ENCODE results near the gene GPER1. TPM values are rescaled to one million over a fixed set of nuclear protein-coding genes. Genes with fewer than 3 reads are reported as not detected.

GPER1 gene
- total RNA-seq, 1 experiment from 2014 or later: 1.2 TPM

DNA sequence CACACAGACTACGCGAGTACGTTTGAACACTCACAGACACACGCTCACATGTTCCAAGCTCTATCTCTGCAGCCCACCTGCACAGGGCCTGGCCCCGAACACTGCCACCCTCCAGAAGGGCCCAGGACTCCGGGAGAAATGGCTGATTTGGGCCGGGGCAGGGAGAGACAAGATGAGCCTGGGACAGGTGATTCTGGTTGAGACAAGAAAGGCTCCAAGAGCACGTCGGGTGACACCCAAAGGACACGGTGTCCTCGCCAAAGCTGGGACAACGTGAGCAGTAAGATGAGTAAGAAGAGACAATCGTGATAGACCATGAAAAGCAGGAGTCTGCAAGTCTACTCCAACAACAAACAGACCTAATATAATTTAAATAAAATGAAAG, 9.2 kb downstream of the GPER1 start (continued):
- TF ChIP-seq, protein P1, sequence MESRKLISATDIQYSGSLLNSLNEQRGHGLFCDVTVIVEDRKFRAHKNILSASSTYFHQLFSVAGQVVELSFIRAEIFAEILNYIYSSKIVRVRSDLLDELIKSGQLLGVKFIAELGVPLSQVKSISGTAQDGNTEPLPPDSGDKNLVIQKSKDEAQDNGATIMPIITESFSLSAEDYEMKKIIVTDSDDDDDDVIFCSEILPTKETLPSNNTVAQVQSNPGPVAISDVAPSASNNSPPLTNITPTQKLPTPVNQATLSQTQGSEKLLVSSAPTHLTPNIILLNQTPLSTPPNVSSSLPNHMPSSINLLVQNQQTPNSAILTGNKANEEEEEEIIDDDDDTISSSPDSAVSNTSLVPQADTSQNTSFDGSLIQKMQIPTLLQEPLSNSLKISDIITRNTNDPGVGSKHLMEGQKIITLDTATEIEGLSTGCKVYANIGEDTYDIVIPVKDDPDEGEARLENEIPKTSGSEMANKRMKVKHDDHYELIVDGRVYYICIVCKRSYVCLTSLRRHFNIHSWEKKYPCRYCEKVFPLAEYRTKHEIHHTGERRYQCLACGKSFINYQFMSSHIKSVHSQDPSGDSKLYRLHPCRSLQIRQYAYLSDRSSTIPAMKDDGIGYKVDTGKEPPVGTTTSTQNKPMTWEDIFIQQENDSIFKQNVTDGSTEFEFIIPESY (IDR thresholded peaks at IDR 0.05; ENCODE audit: extremely low read depth, insufficient replicate concordance, low read length): no peak
- TF ChIP-seq POLR2AphosphoS5 (IDR thresholded peaks at IDR 0.05; ENCODE audit: low read depth, low read length): no peak
- TF ChIP-seq SIN3A (IDR thresholded peaks at IDR 0.05; ENCODE audit: low read depth): no peak
- TF ChIP-seq, protein P2, sequence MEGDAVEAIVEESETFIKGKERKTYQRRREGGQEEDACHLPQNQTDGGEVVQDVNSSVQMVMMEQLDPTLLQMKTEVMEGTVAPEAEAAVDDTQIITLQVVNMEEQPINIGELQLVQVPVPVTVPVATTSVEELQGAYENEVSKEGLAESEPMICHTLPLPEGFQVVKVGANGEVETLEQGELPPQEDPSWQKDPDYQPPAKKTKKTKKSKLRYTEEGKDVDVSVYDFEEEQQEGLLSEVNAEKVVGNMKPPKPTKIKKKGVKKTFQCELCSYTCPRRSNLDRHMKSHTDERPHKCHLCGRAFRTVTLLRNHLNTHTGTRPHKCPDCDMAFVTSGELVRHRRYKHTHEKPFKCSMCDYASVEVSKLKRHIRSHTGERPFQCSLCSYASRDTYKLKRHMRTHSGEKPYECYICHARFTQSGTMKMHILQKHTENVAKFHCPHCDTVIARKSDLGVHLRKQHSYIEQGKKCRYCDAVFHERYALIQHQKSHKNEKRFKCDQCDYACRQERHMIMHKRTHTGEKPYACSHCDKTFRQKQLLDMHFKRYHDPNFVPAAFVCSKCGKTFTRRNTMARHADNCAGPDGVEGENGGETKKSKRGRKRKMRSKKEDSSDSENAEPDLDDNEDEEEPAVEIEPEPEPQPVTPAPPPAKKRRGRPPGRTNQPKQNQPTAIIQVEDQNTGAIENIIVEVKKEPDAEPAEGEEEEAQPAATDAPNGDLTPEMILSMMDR (IDR thresholded peaks at IDR 0.05 in 2 of 3, conservative IDR thresholded peaks at IDR 0.05 in 1 of 3; ENCODE audit: borderline replicate concordance in 1 of 3, insufficient read depth in 1 of 3, low read depth in 2 of 3, low read length in 2 of 3): no peak
- no peak for TF ChIP-seq POLR2A (IDR thresholded peaks at IDR 0.05; ENCODE audit: borderline replicate concordance, extremely low read depth, insufficient read depth, insufficient read length)
- no peak for TF ChIP-seq TCF7L2 (IDR thresholded peaks at IDR 0.05; ENCODE audit: borderline replicate concordance, extremely low read depth, insufficient read depth, insufficient read length)

DNA sequence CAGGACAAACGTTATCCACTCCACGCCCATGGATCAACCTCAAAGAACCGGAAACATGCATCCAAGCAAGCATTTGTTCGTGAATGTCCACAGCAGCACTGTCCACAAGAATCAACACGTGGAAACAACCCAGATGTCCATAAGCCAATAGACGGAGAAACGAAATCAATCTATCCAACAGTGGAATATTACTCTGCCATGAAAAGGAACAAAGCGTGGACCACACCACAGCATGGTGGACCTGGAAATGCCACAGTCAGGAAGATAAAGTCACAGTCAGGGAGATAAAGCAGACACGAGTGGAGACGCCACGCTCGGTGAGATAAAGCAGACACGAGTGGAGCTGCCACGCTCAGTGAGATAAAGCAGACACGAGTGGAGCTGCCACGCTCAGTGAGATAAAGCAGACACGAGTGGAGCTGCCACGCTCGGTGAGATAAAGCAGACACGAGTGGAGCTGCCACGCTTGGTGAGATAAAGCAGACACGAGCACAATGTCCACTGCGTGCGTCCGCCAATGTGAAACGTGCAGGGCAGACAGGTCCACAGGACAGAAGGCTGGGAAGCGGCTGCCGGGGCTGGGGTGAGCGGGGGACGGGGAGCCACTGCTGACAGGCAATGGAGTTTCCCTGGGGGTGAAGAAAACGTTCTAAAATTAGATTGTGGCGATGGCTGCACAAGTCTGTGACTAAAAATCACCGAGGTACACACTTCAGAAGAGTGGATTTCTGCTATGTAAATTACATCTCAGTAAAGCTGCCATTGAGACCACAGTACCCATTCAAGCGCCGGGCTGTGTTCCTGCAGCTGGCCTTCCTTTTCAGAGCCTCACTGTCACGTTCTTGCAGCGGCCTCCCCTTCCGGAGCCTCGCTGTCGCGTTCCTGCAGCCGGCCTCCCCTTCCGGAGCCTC, 10.6 kb downstream of the GPER1 start:
- no peak overlapping the region for H3K9ac ChIP-seq (ENCODE audit: low read length)
- no peak overlapping the region for H3K4me3 ChIP-seq (replicated peaks in 1 of 2; ENCODE audit: low read depth in 1 of 2, low read length in 2 of 2)
- peaks cover 30% of the 10 kb centered on the region; the same call in 1 of the 2 replicates for H3K79me2 ChIP-seq (ENCODE audit: insufficient read depth, low read length)
- H3K36me3 ChIP-seq (ENCODE audit: control insufficient read depth in 1 of 2, insufficient read depth in 2 of 2, low read length in 2 of 2): 0 out of 4 replicates have a peak, but pooled peaks cover 0 to 2% of the 10 kb centered on the region in 2 experiments
- H3K4me1 ChIP-seq (ENCODE audit: control insufficient read depth in 1 of 2, insufficient read depth in 2 of 2, low read length in 2 of 2): no peaks in the 10 kb centered on the region
- ATAC-seq: no peak
- intact Hi-C loops (cut with micrococcal nuclease): no loop called here
- no peak overlapping the region for H3K27ac ChIP-seq (ENCODE audit: low read depth, low read length)
- H3K27me3 ChIP-seq (ENCODE audit: insufficient read depth, low read length): no peaks in the 10 kb centered on the region
- H3K4me2 ChIP-seq (ENCODE audit: low read length): no peak overlapping the region
- RAD21 ChIA-PET (ENCODE audit: low non-redundant PET in 1 of 2, low total read pairs in 2 of 2, uncharacterized antibody in 2 of 2, unreplicated experiment in 2 of 2): no interaction called here
- CTCF ChIA-PET: no interaction called here
- TF ChIP-seq EGR1 (IDR thresholded peaks at IDR 0.05; ENCODE audit: low read depth) (no peak), EZH2phosphoT487 (IDR thresholded peaks at IDR 0.05; ENCODE audit: borderline replicate concordance) (no peak), ELF1 (IDR thresholded peaks at IDR 0.05; ENCODE audit: borderline replicate concordance, low read depth) (no peak), POLR2A (IDR thresholded peaks at IDR 0.05; ENCODE audit: borderline replicate concordance, extremely low read depth, insufficient read depth, insufficient read length) (no peak), SP1 (IDR thresholded peaks at IDR 0.05; ENCODE audit: low read depth) (no peak), TCF7L2 (IDR thresholded peaks at IDR 0.05; ENCODE audit: borderline replicate concordance, extremely low read depth, insufficient read depth, insufficient read length) (no peak), ZNF274 (IDR thresholded peaks at IDR 0.05; ENCODE audit: low read depth, low read length) (no peak), SIN3A (IDR thresholded peaks at IDR 0.05; ENCODE audit: low read depth) (no peak), ZFX (IDR thresholded peaks at IDR 0.05) (no peak), EZH2 (IDR thresholded peaks at IDR 0.05) (no peak), CEBPB (IDR thresholded peaks at IDR 0.05; ENCODE audit: low read depth) (no peak)
- TF ChIP-seq, protein P3, sequence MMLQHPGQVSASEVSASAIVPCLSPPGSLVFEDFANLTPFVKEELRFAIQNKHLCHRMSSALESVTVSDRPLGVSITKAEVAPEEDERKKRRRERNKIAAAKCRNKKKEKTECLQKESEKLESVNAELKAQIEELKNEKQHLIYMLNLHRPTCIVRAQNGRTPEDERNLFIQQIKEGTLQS (IDR thresholded peaks at IDR 0.05): no peak
- TF ChIP-seq, protein P4, sequence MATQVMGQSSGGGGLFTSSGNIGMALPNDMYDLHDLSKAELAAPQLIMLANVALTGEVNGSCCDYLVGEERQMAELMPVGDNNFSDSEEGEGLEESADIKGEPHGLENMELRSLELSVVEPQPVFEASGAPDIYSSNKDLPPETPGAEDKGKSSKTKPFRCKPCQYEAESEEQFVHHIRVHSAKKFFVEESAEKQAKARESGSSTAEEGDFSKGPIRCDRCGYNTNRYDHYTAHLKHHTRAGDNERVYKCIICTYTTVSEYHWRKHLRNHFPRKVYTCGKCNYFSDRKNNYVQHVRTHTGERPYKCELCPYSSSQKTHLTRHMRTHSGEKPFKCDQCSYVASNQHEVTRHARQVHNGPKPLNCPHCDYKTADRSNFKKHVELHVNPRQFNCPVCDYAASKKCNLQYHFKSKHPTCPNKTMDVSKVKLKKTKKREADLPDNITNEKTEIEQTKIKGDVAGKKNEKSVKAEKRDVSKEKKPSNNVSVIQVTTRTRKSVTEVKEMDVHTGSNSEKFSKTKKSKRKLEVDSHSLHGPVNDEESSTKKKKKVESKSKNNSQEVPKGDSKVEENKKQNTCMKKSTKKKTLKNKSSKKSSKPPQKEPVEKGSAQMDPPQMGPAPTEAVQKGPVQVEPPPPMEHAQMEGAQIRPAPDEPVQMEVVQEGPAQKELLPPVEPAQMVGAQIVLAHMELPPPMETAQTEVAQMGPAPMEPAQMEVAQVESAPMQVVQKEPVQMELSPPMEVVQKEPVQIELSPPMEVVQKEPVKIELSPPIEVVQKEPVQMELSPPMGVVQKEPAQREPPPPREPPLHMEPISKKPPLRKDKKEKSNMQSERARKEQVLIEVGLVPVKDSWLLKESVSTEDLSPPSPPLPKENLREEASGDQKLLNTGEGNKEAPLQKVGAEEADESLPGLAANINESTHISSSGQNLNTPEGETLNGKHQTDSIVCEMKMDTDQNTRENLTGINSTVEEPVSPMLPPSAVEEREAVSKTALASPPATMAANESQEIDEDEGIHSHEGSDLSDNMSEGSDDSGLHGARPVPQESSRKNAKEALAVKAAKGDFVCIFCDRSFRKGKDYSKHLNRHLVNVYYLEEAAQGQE (IDR thresholded peaks at IDR 0.05; ENCODE audit: low read depth): no peak
- no peaks in the 10 kb centered on the region for H3K9me2 ChIP-seq (ENCODE audit: insufficient read depth)
- POLR2A ChIA-PET: no interaction called here
- no peaks in the 10 kb centered on the region for H3K9me3 ChIP-seq (ENCODE audit: control insufficient read depth in 1 of 2, insufficient read depth in 1 of 2, low read depth in 1 of 2, low read length in 2 of 2)
- H4K20me1 ChIP-seq (ENCODE audit: insufficient read depth): no peaks in the 10 kb centered on the region
- BruUV-seq (replicated peaks): no TSS peak
- no peak for DNase-seq (ENCODE audit: low read depth, low spot score)
- H2AFZ ChIP-seq (ENCODE audit: low read depth, low read length, poor library complexity, severe bottlenecking): no peak overlapping the region
